SK-N-SH (cell line): ENCODE results near the gene CCDC107. TPM values are rescaled to one million over a fixed set of nuclear protein-coding genes. Genes with fewer than 3 reads are reported as not detected.

Experiments
- CTCF ChIA-PET: fragments of 300-600, 350-600 bp; formaldehyde crosslinking; extraction: SDS; loops from one replicate; lab custom pipeline; 2021; lab: Yijun Ruan, JAX
- POLR2A ChIA-PET: fragments of 350-600 bp; sonication (Branson Sonifier 250); formaldehyde crosslinking; extraction: SDS; loops from one replicate; lab custom pipeline; 2020; ENCODE audit warnings: antibody characterized with exemption, inconsistent platforms; lab: Yijun Ruan, JAX
- DNase-seq: peaks from one replicate; pipeline ENCODE4 v3.0.0; 2012
- H2AFZ ChIP-seq: fragments of 200-600 bp; sonication (generic); 2 replicates; pipeline ENCODE4 v1.8.1; 2016; ENCODE audit warnings: antibody characterized with exemption, mild to moderate bottlenecking, low read depth
- H3F3A ChIP-seq: fragments of 200-600 bp; sonication (generic); replicated peaks from 2 replicates; pipeline ENCODE3; 2016; ENCODE audit warnings: antibody characterized with exemption, mild to moderate bottlenecking; ENCODE audit not compliant: insufficient read depth
- H3K27ac ChIP-seq, 2 experiments: fragments of 200-500 bp in 1 of 2; fragments of 200-600 bp in 1 of 2; sonication (Bioruptor generic) in 1 of 2; sonication (generic), shearing (Covaris generic) in 1 of 2; 2 replicates each; pipeline versions ENCODE4 v1.5.1 to v1.6.1; 2014 to 2016; ENCODE audit warnings: low read depth in 2 of 2, inconsistent platforms in 1 of 2, low read length in 1 of 2, mild to moderate bottlenecking in 1 of 2, mixed read lengths in 1 of 2
- H3K27me3 ChIP-seq: fragments of 200-600 bp; sonication (generic), shearing (Covaris generic); 2 replicates; pipeline ENCODE4 v1.6.1; 2016; ENCODE audit warnings: mixed run types; ENCODE audit not compliant: insufficient read depth
- H3K36me3 ChIP-seq, 2 experiments: fragments of 200-500 bp in 1 of 2; fragments of 200-600 bp in 1 of 2; sonication (Bioruptor generic) in 1 of 2; sonication (generic) in 1 of 2; replicated peaks in 1 of 2; 2 replicates each; pipeline versions ENCODE3 to v1.5.1; 2014 to 2016; ENCODE audit warnings: low read length in 1 of 2, mild to moderate bottlenecking in 1 of 2; ENCODE audit not compliant: insufficient read depth in 2 of 2, control insufficient read depth in 1 of 2
- H3K4me1 ChIP-seq, 2 experiments: fragments of 200-500 bp in 1 of 2; fragments of 200-600 bp in 1 of 2; sonication (Bioruptor generic) in 1 of 2; sonication (generic), shearing (Covaris generic) in 1 of 2; 2 replicates each; pipeline versions ENCODE4 v1.5.1 to v1.6.1; 2014 to 2016; ENCODE audit warnings: low read depth in 1 of 2, low read length in 1 of 2, mixed run types in 1 of 2; ENCODE audit not compliant: insufficient read depth in 2 of 2, control insufficient read depth in 1 of 2
- H3K4me2 ChIP-seq: fragments of 200-600 bp; sonication (generic), shearing (Covaris generic); 2 replicates; pipeline ENCODE4 v1.6.1; 2017; ENCODE audit warnings: mixed run types
- H3K4me3 ChIP-seq, 2 experiments: fragments of 200-500 bp in 1 of 2; fragments of 200-600 bp in 1 of 2; sonication (Bioruptor generic) in 1 of 2; sonication (generic), shearing (Covaris generic) in 1 of 2; 2 replicates each; pipeline versions ENCODE4 v1.5.1 to v1.8.1; 2014 to 2016; ENCODE audit warnings: low read depth in 2 of 2, inconsistent platforms in 1 of 2, low read length in 1 of 2, mild to moderate bottlenecking in 1 of 2, mixed read lengths in 1 of 2, moderate library complexity in 1 of 2
- H3K79me2 ChIP-seq: fragments of 200-600 bp; sonication (generic); 2 replicates; pipeline ENCODE4 v1.8.1; 2017; ENCODE audit warnings: mild to moderate bottlenecking; ENCODE audit not compliant: insufficient read depth
- H3K9ac ChIP-seq: fragments of 200-600 bp; sonication (generic); 2 replicates; pipeline ENCODE4 v1.6.1; 2017; ENCODE audit warnings: mixed run types
- H3K9me2 ChIP-seq: fragments of 200-600 bp; sonication (generic); 2 replicates; pipeline ENCODE4 v1.6.1; 2017; ENCODE audit warnings: mixed run types
- H3K9me3 ChIP-seq: fragments of 200-600 bp; sonication (generic); 2 replicates; pipeline ENCODE4 v1.6.1; 2017; ENCODE audit warnings: mixed run types, mild to moderate bottlenecking, moderate library complexity
- H4K20me1 ChIP-seq: fragments of 200-600 bp; sonication (generic); 2 replicates; pipeline ENCODE4 v1.6.1; 2017; ENCODE audit warnings: mild to moderate bottlenecking, mixed run types; ENCODE audit not compliant: insufficient read depth
- EP300 ChIP-seq, 2 experiments: IDR thresholded peaks; 2 replicates each; pipeline versions ENCODE4 v1.4.0 to v1.6.1; 2012; ENCODE audit warnings: borderline replicate concordance in 1 of 2, low read depth in 1 of 2, low read length in 1 of 2
- FOSL2 ChIP-seq: IDR thresholded peaks from 2 replicates; pipeline ENCODE4 v1.4.0; 2012; ENCODE audit warnings: low read depth, mild to moderate bottlenecking, moderate library complexity, borderline replicate concordance
- GATA2 ChIP-seq: sonication (generic); formaldehyde crosslinking; IDR thresholded peaks from 2 replicates; pipeline ENCODE4 v1.5.0; 2020; ENCODE audit warnings: mild to moderate bottlenecking, missing genetic modification reagents
- JUND ChIP-seq: IDR thresholded peaks from 2 replicates; pipeline ENCODE4 v1.4.0; 2012
- NFIC ChIP-seq: IDR thresholded peaks from 2 replicates; pipeline ENCODE4 v1.4.0; 2012; ENCODE audit warnings: borderline replicate concordance
- NRF1 ChIP-seq: IDR thresholded peaks from 2 replicates; pipeline ENCODE4 v1.6.1; 2012; ENCODE audit warnings: low read depth, mild to moderate bottlenecking, low read length
- POLR2AphosphoS5 ChIP-seq: IDR thresholded peaks from 2 replicates; pipeline ENCODE4 v1.6.1; 2012; ENCODE audit warnings: low read depth, low read length
- RAD21 ChIP-seq: IDR thresholded peaks from 2 replicates; pipeline ENCODE4 v1.6.1; 2012; ENCODE audit warnings: mild to moderate bottlenecking, low read length
- RXRA ChIP-seq: IDR thresholded peaks from 2 replicates; pipeline ENCODE4 v1.4.0; 2012; ENCODE audit warnings: low read depth, mild to moderate bottlenecking, borderline replicate concordance
- SMC3 ChIP-seq: IDR thresholded peaks from 2 replicates; pipeline ENCODE4 v1.6.1; 2012; ENCODE audit warnings: low read depth, low read length, improper control_type of control experiment
- TAF1 ChIP-seq: IDR thresholded peaks from 2 replicates; pipeline ENCODE4 v1.6.1; 2012; ENCODE audit warnings: low read depth, mild to moderate bottlenecking, low read length, moderate library complexity, borderline replicate concordance
- TCF12 ChIP-seq: IDR thresholded peaks from 2 replicates; pipeline ENCODE4 v1.4.0; 2012
- TEAD4 ChIP-seq: IDR thresholded peaks from 2 replicates; pipeline ENCODE4 v1.4.0; 2012; ENCODE audit warnings: mild to moderate bottlenecking, borderline replicate concordance; ENCODE audit not compliant: insufficient read depth
- YY1 ChIP-seq: IDR thresholded peaks from 2 replicates; pipeline ENCODE4 v1.4.0; 2012; ENCODE audit warnings: low read depth, mild to moderate bottlenecking
- WGBS: methylation state at CpG from one replicate; pipeline ENCODE4 v1.1.6; 2017; ENCODE audit warnings: low lambda C conversion rate; 5-methylcytosine and 5-hydroxymethylcytosine counted together
- polyA plus RNA-seq, 3 experiments: library from polyadenylated mRNA; depleted of rRNA; stranded (reverse); fragments of >200 nt; gene quantifications; 2 replicates each; pipeline ENCODE4 v1.2.3, GENCODE V29; 2012
- TF ChIP-seq, protein P1 (sequence below): IDR thresholded peaks from 2 replicates; pipeline ENCODE4 v1.6.1; 2012; ENCODE audit warnings: mild to moderate bottlenecking, low read depth, low read length, moderate library complexity
- TF ChIP-seq, protein P2 (sequence below): fragments of 150-350 bp; IDR thresholded peaks from 2 replicates; pipeline ENCODE4 v1.6.1; 2017; ENCODE audit warnings: antibody characterized with exemption, low read length, low read depth, borderline replicate concordance
- TF ChIP-seq, protein P3 (sequence below): fragments of 150-350 bp; IDR thresholded peaks from 2 replicates; pipeline ENCODE4 v1.6.1; 2016; ENCODE audit warnings: mild to moderate bottlenecking, low read depth, low read length
- TF ChIP-seq, protein P4 (sequence below): IDR thresholded peaks from 2 replicates; pipeline ENCODE4; 2012
- TF ChIP-seq, protein P5 (sequence below): IDR thresholded peaks from 2 replicates; pipeline ENCODE4 v1.4.0; 2012; ENCODE audit warnings: low read depth, borderline replicate concordance

Gene CCDC107
- polyA plus RNA-seq, 1 of the 3 experiments (the other 2 are of a cell fraction) = 22.0 TPM

DNA sequence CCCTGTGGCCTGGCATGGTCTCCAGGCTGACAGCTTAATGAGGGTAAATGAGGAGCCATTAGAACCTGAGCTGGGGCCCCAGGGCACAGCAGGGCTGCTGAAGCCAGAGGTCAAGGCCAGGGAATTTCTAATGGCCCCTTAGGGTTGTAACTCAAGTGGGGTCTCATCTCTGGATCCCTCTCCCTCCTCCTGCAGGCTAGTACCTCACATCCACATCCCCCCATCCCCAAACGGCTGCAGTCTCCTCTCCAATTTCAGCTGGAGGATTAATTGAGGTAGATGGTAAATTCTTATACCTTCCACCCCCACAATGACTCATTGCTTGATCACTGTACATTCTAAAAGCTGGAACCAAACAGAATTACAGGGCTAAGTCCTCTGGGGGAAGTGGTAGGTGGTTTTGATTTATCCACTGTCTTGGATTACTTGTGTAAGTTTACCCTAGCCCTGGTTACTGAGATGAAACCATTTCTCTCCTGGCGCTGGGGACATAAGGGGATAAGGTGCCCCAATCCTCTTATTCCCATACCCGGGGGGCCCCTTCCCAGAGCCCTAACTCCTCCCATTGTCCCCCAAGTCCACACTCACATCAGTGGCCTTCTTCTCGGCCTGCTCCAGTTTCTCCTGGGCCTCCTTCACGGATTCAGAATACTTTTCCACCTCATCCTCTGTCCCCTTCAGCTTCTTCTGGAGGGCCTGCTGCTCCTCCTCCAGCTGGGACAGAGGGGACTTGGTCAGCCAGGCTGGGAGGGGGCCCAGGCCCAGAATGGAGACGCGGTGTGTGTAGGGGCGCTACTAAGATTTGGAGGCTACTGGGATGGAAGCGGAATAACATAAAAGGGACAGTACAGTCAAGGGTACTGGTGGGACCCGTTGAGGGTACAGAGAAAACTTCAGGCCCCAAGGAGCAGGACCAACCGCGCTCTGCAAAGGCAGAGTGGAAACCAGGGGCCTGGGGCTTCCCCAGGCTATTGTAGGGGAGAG, 30.8 kb downstream of the CCDC107 start:
- Histone ChIP-seq H2AFZ (no peak overlapping the region), H4K20me1 (peaks cover 50% of the 10 kb centered on the region)
- POLR2A ChIA-PET = no interaction called here

More for the DNA sequence above, 30.8 kb downstream of the CCDC107 start:
- 43% methylated on average over 12 of the region's 12 CpGs for WGBS
- TF ChIP-seq, protein P1, sequence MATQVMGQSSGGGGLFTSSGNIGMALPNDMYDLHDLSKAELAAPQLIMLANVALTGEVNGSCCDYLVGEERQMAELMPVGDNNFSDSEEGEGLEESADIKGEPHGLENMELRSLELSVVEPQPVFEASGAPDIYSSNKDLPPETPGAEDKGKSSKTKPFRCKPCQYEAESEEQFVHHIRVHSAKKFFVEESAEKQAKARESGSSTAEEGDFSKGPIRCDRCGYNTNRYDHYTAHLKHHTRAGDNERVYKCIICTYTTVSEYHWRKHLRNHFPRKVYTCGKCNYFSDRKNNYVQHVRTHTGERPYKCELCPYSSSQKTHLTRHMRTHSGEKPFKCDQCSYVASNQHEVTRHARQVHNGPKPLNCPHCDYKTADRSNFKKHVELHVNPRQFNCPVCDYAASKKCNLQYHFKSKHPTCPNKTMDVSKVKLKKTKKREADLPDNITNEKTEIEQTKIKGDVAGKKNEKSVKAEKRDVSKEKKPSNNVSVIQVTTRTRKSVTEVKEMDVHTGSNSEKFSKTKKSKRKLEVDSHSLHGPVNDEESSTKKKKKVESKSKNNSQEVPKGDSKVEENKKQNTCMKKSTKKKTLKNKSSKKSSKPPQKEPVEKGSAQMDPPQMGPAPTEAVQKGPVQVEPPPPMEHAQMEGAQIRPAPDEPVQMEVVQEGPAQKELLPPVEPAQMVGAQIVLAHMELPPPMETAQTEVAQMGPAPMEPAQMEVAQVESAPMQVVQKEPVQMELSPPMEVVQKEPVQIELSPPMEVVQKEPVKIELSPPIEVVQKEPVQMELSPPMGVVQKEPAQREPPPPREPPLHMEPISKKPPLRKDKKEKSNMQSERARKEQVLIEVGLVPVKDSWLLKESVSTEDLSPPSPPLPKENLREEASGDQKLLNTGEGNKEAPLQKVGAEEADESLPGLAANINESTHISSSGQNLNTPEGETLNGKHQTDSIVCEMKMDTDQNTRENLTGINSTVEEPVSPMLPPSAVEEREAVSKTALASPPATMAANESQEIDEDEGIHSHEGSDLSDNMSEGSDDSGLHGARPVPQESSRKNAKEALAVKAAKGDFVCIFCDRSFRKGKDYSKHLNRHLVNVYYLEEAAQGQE = no peak
- no peak for TF ChIP-seq SMC3
- peak; percentile 52; the same call in 1 of the 2 replicates for TF ChIP-seq YY1
- TF ChIP-seq, protein P2, sequence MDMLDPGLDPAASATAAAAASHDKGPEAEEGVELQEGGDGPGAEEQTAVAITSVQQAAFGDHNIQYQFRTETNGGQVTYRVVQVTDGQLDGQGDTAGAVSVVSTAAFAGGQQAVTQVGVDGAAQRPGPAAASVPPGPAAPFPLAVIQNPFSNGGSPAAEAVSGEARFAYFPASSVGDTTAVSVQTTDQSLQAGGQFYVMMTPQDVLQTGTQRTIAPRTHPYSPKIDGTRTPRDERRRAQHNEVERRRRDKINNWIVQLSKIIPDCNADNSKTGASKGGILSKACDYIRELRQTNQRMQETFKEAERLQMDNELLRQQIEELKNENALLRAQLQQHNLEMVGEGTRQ = no peak
- TF ChIP-seq NRF1 = no peak
- 0 out of 2 replicates have a peak, but pooled peaks have one; percentile 42 for TF ChIP-seq NFIC
- TF ChIP-seq EP300 (IDR thresholded peaks at IDR 0.05; ENCODE audit: borderline replicate concordance in 1 of 2, low read depth in 1 of 2, low read length in 1 of 2) = peak in 1 of 2 experiments; percentile 30; a peak in 1 of 4 replicates
- TF ChIP-seq TCF12 = peak; percentile 62; the same call in 1 of the 2 replicates
- TF ChIP-seq RAD21 = no peak
- peak; percentile 55; the same call in 1 of the 2 replicates for TF ChIP-seq TAF1
- TF ChIP-seq, protein P3, sequence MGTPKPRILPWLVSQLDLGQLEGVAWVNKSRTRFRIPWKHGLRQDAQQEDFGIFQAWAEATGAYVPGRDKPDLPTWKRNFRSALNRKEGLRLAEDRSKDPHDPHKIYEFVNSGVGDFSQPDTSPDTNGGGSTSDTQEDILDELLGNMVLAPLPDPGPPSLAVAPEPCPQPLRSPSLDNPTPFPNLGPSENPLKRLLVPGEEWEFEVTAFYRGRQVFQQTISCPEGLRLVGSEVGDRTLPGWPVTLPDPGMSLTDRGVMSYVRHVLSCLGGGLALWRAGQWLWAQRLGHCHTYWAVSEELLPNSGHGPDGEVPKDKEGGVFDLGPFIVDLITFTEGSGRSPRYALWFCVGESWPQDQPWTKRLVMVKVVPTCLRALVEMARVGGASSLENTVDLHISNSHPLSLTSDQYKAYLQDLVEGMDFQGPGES = no peak
- no peak for TF ChIP-seq GATA2 (CRISPR knock-in tag)
- TF ChIP-seq TEAD4 = peak; percentile 39; the same call in 1 of the 2 replicates
- TF ChIP-seq, protein P4, sequence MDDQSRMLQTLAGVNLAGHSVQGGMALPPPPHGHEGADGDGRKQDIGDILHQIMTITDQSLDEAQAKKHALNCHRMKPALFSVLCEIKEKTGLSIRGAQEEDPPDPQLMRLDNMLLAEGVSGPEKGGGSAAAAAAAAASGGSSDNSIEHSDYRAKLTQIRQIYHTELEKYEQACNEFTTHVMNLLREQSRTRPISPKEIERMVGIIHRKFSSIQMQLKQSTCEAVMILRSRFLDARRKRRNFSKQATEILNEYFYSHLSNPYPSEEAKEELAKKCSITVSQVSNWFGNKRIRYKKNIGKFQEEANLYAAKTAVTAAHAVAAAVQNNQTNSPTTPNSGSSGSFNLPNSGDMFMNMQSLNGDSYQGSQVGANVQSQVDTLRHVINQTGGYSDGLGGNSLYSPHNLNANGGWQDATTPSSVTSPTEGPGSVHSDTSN = peak; percentile 70
- peak; percentile 92 for TF ChIP-seq FOSL2
- TF ChIP-seq JUND = peak; percentile 92
- peak; percentile 70; the same call in 1 of the 2 replicates for TF ChIP-seq POLR2AphosphoS5
- TF ChIP-seq, protein P5, sequence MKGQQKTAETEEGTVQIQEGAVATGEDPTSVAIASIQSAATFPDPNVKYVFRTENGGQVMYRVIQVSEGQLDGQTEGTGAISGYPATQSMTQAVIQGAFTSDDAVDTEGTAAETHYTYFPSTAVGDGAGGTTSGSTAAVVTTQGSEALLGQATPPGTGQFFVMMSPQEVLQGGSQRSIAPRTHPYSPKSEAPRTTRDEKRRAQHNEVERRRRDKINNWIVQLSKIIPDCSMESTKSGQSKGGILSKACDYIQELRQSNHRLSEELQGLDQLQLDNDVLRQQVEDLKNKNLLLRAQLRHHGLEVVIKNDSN = no peak
- TF ChIP-seq RXRA = peak; percentile 35; the same call in 1 of the 2 replicates
- Histone ChIP-seq H3K9ac (peak overlapping the region; percentile 95), H3F3A (peaks cover 47% of the 10 kb centered on the region), H3K4me3 (peak overlapping the region; percentile 62 to 73), H3K9me3 (no peaks in the 10 kb centered on the region), H3K4me1 (peaks cover 19 to 34% of the 10 kb centered on the region in 2 experiments; a peak in 3 of 4 replicates), H3K79me2 (peaks cover 47% of the 10 kb centered on the region), H3K4me2 (peak overlapping the region; percentile 91), H3K27ac (peak overlapping the region; percentile 93 to 96), H3K36me3 (peaks cover 14 to 20% of the 10 kb centered on the region in 2 experiments), H3K9me2 (no peaks in the 10 kb centered on the region), H3K27me3 (no peaks in the 10 kb centered on the region)
- CTCF ChIA-PET = interaction anchor here (0.7 to 2.3 kb wide), 10 partner anchors 8 to 102 kb away, joined by 3 to 26 read pairs (median 3); partner anchors contain the start of genes CCDC107 and RMRP
- DNase-seq = no peak
